Endothelial cell (in vitro differentiated cells): ENCODE data around the gene PTMA. TPM values are rescaled to one million over a fixed set of nuclear protein-coding genes. Genes with fewer than 3 reads are reported as not detected.

Experiments
- DNase-seq: peaks from one replicate; pipeline ENCODE4 v3.0.0; 2021; ENCODE audit warnings: low spot score
- H3K27ac Mint-ChIP-seq: one replicate; pipeline ENCODE4 v1.8.0; 2021; ENCODE audit warnings: mixed read lengths, inconsistent platforms; ENCODE audit not compliant: unreplicated experiment
- H3K27me3 Mint-ChIP-seq: one replicate; pipeline ENCODE4 v1.8.0; 2021; ENCODE audit warnings: mild to moderate bottlenecking, moderate library complexity, mixed read lengths, inconsistent platforms; ENCODE audit not compliant: unreplicated experiment
- H3K36me3 Mint-ChIP-seq: one replicate; pipeline ENCODE4 v1.8.0; 2021; ENCODE audit warnings: mild to moderate bottlenecking, low read depth, mixed read lengths, inconsistent platforms; ENCODE audit not compliant: unreplicated experiment
- H3K4me1 Mint-ChIP-seq: one replicate; pipeline ENCODE4 v1.8.0; 2021; ENCODE audit warnings: mild to moderate bottlenecking, mixed read lengths, inconsistent platforms; ENCODE audit not compliant: unreplicated experiment
- H3K4me3 Mint-ChIP-seq: one replicate; pipeline ENCODE4 v1.8.0; 2021; ENCODE audit warnings: mild to moderate bottlenecking, mixed read lengths, inconsistent platforms; ENCODE audit not compliant: unreplicated experiment
- H3K9me3 Mint-ChIP-seq: one replicate; pipeline ENCODE4 v1.8.0; 2021; ENCODE audit warnings: mixed read lengths, inconsistent platforms; ENCODE audit not compliant: unreplicated experiment
- CTCF ChIP-seq: fragments of 200-600 bp; sonication (generic); IDR thresholded peaks from one replicate; pipeline ENCODE4 v1.5.0; 2021; ENCODE audit warnings: antibody characterized with exemption; ENCODE audit not compliant: unreplicated experiment
- total RNA-seq: library from RNA; stranded (reverse); fragmentation: NEBNext Ultra II Directional; extraction: Animal tissue kit (Norgen Biotek cat#: 25700); gene quantifications from one replicate; pipeline ENCODE4 v1.2.1, GENCODE V29; 2021; ENCODE audit not compliant: unreplicated experiment

Gene PTMA
- total RNA-seq, 1 donor from 2014 or later, result 592 TPM

GRCh38 chr2:231716666-231717280 is 8.4 kb downstream of the PTMA start:
- H3K27me3 Mint-ChIP-seq, result peaks cover 15% of the 10 kb centered on the region

GRCh38 chr2:231717281-231718171 is 9.2 kb downstream of the PTMA start:
- no peak for TF ChIP-seq CTCF
- H3K27ac Mint-ChIP-seq, result no peak overlapping the region
- no peak overlapping the region for H3K4me3 Mint-ChIP-seq
- peaks cover 13% of the 10 kb centered on the region for H3K27me3 Mint-ChIP-seq
- peaks cover 13% of the 10 kb centered on the region for H3K4me1 Mint-ChIP-seq
- DNase-seq, result no peak
- H3K36me3 Mint-ChIP-seq, result peaks cover 12% of the 10 kb centered on the region
- H3K9me3 Mint-ChIP-seq, result no peaks in the 10 kb centered on the region

More at GRCh38 chr2:231716666-231717280, 8.4 kb downstream of the PTMA start:
- H3K9me3 Mint-ChIP-seq, result no peaks in the 10 kb centered on the region
- no peak for TF ChIP-seq CTCF
- peaks cover 21% of the 10 kb centered on the region for H3K4me1 Mint-ChIP-seq
- no peak overlapping the region for H3K4me3 Mint-ChIP-seq
- H3K36me3 Mint-ChIP-seq, result peaks cover 17% of the 10 kb centered on the region
- no peak overlapping the region for H3K27ac Mint-ChIP-seq
- DNase-seq, result no peak

- Mint-ChIP-seq H3K4me1 (peaks cover 9% of the 10 kb centered on the region), H3K27ac (no peak overlapping the region), H3K36me3 (peaks cover 6% of the 10 kb centered on the region), H3K27me3 (peaks cover 12% of the 10 kb centered on the region), H3K9me3 (no peaks in the 10 kb centered on the region), H3K4me3 (no peak overlapping the region)
- DNase-seq, result no peak
- TF ChIP-seq CTCF, result no peak
Measured at GRCh38 chr2:231718799-231719198, 10.5 kb downstream of the PTMA start.

GRCh38 chr2:231720292-231720986 is 12.1 kb downstream of the PTMA start:
- Mint-ChIP-seq H3K36me3 (peaks cover 6% of the 10 kb centered on the region), H3K9me3 (no peaks in the 10 kb centered on the region), H3K4me3 (no peak overlapping the region), H3K27ac (no peak overlapping the region), H3K4me1 (peaks cover 8% of the 10 kb centered on the region), H3K27me3 (peaks cover 11% of the 10 kb centered on the region)
- no peak for TF ChIP-seq CTCF
- no peak for DNase-seq
